HG03045 (cell line): ENCODE measurements around the gene PRR12.

Experiments
- ATAC-seq: cut with Tn5 transposase; IDR thresholded peaks from one replicate; pipeline ENCODE4 v1.9.1; 2021; ENCODE audit warnings: mild to moderate bottlenecking, moderate library complexity; ENCODE audit not compliant: unreplicated experiment

The PRR12 gene

GRCh38 chr19:49590971-49591730, at the start of gene PRR12:
Gene PRR12, plus strand, starts transcription at chr19:49591182. Its CDS starts 473 bp downstream, at chr19:49591655.
- ATAC-seq: no peak

DNA sequence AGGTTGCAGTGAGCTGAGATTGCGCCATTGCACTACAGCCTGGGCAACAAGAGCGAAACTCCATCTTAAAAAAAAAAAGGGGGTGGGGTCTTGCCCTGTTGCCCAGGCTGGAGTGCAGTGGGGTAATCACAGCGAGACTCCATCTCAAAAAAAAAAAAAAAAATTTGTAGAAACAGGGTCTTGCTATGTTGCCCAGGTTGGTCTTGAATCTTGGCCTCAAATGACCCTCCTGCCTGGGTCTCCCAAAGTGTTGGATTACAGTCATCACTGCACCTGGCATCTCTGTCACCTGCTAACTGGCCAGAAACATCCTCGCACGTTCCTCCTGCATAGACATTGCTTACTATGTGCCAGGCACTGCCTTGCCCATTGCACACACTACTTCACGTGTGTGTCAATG, 49.1 kb upstream of the PRR12 start:
- no peak for ATAC-seq

GRCh38 chr19:49542446-49542845, 48.5 kb upstream of the PRR12 start:
- ATAC-seq: no peak

- ATAC-seq: no peak
These were observed 48.0 kb upstream of the PRR12 start for GRCh38 chr19:49543032-49543431.

DNA sequence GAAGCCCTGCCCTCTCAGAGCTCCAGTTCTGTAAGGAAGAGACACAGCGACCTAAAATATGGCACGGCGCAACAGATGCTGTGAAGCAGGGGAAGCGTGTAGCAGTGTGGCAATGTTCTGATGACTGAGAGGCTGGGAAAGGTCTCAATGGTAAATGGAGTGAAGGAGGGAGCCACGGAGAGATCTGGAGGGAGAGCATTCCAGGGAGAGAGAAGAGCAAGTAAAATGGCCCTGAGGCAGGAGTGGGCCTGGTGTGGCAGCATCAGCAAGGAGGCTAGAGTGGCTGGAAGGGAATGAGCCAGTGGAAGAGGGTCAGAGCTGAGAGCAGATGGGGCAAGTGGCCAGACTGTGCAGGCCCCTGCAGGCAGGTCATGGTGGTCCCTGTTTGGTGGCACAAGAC, 46.8 kb upstream of the PRR12 start:
- ATAC-seq: no peak

- ATAC-seq: no peak
These were observed 44.0 kb upstream of the PRR12 start for GRCh38 chr19:49546825-49547565.

DNA sequence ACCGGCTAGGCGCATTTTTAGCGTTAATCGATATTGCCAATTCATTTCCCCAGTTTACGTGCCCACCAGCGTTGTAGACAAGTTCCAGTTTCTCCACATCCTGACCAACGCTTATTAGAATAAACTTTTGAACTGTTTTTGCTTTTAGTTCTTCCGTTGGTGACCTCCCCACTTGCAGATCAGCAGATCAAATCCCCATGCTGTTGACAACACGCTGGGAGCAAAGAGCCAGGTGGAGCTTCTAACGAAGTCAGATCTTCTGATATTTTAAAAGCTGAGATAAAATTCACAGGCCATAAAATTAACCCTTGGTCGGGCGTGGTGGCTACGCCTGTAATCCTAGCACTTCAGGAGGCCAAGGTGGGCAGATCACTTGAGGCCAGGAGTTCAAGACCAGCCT, 41.9 kb upstream of the PRR12 start:
- no peak for ATAC-seq

DNA sequence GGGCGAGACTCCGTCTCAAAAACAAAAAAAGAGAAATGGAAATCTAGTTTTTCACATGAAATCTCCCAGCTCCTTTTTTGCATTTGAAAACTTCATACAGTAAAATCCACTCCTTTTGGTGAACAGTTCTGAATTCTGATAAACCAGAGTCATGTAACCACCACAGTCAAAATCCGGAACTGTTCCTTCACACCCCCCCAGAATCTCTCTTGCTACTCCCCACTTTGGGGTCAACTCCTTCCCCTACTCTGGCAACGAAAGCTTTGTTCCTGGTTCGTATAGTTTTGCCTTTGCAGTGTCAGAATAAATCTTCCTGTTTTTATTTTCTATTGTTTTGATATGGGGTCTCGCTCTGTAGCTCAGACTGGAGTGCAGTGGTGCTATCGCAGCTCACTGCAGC, 39.5 kb upstream of the PRR12 start:
- no peak for ATAC-seq

GRCh38 chr19:49552749-49553148, 38.2 kb upstream of the PRR12 start:
- no peak for ATAC-seq

DNA sequence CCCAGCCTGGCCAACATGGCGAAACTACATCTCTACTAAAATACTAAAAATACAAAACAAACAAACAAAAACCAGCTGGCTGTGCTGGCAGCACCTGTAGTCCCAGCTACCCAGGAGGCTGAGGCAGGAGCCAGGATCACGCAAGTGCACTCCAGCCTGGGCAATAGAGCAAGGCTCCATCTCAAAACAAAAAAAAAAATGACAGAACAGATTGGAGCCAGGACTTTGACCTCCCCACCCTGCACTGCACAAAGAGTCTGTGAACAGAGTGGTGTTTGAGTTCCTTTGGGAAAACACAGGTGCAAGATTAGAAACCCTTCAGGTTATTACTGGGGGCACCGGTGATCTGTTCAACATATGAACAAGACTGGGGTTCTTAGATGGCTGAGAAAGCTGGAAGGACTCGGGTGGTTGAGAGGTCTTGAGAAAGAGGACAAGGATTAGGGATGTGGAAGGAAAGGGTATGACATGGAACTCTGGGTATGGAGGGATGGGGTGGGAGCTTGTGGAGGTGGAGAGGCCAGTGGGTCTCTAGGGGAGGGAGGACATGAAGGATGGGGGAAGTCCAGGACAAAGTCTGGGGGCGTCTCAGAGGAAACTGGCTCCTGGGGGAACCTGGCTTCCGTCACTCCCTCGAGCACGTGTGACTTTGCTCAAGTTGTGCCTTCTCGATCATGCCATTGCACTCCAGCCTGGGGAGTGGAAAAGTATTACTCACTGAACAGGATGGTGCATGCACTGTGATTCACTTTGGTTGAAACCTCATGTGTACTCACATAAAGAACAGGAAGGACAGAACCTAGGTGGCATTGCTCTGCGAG, 37.3 kb upstream of the PRR12 start:
- no peak for ATAC-seq

DNA sequence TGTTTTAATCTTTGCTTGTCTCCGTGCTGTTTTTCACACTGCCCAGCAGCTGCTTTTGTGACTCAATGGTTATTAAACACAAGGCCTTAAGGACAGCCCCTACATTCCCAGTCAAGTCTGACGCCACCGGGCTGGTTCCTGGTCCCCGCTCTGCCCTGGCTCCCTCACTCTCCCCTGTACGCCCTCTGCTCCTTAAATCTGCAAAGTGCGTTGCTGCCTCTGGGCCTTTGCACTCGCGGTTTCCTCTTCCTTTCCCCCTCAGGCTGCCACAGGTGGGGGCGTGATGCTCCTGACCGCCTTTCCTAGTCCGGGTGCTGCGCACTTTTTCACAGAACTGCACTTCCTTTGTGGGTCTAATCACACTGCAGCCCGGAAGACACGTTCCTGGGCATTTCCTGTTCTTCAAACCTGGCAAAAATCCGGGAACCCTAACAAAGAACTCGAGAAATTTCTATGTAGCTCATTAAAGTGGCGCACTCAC, 36.2 kb upstream of the PRR12 start:
- ATAC-seq: no peak

DNA sequence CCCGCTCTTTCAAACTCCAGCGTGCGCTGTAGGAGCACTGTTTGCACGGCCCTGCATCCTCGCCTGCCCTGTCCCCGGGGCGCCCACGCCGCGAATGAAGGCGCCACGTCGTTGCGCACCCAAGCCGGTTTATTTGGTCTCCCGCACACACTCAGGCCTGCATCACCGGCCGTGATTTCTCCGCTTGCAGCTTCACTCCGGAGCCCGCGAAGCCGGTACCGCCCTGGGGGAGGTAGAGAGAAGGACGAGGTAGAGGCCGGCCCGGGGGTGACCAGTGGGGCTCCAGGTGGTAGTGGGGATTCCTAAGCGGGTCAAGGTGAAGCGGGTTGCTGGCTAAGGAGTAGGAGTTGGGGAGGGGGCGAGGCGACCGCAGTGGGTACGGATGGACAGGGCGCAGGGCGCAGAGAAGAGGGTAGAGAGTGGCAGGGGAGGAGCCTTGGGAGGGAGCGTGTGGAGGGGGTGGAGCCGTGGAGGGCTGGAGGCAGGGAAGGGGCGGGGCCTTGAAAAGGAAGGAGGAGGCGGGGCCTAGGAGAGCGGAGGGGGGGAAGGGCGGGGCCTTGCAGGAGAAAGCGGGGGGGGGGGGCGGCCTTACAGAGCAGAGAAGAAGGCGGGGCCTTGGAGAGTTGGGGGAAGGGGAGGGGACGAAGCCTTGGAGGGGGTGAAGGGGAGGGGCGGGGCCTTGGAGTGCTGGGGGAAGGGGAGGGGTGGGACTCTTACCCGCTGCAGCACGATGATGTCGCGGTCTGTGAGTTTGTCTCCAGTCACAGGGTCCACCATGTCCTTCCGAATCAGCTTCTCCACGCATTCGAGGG, 35.2 kb upstream of the PRR12 start:
- no peak for ATAC-seq

GRCh38 chr19:49556412-49557398, 34.3 kb upstream of the PRR12 start:
- ATAC-seq: no peak

- ATAC-seq: no peak
These were observed 33.2 kb upstream of the PRR12 start for GRCh38 chr19:49557641-49558325.

DNA sequence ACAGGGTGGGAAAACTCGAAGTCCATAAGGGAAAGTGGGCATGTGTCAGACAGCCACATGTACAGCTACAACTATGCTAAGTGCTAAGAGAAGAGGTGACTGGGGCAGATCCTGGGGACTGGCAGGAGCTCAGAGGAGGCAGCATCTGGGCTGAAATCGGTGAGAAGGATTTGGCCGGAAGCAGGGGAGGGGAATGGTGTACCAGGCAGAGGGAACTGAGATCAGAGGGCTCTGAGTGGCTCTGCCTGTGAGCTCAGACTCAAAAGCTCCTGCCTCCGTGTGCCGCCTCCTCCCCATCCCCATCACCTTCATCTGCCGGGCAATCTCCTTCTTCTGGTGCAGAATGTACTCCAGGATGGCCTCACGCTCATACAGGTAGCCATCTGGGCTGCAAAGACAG, 32.4 kb upstream of the PRR12 start:
- ATAC-seq: no peak

DNA sequence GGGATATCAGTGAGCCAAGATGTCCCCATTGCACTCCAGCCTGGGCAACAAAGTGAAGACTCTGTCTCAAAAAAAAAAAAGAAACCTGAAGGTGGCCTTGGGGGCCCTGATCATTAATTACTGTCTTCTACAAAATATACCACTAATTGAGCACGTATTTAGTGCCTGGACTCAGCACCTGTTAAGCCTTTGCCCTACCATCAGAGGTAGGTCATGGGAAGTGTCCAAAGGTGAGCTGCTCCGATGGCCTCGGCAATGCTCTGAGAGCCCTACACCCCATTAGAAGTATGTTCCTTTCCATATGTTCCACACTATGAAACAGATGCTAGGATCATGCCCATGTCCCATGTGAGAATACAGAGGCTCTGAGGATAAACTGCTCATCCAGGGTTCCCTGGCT, 31.5 kb upstream of the PRR12 start:
- no peak for ATAC-seq

DNA sequence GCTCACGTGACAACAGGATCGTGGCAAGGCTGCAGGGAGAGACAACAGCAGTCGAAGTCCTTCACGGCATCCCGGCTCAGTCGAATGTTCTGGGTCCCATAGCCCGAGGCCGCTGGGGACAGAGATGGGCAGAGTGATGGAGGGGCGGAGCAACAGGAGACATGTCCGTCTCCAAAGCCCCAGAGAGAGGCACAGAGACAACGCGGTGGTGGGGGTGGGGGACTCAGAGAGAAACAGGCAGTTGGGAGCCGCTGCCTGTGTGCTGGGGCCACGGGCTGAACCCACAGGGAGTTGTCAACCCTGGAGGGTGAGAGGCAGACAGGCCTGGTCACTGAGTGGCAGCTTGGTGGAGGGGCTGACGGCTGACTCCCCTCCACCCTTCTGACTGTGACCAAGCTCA, 31.1 kb upstream of the PRR12 start:
- ATAC-seq: no peak

DNA sequence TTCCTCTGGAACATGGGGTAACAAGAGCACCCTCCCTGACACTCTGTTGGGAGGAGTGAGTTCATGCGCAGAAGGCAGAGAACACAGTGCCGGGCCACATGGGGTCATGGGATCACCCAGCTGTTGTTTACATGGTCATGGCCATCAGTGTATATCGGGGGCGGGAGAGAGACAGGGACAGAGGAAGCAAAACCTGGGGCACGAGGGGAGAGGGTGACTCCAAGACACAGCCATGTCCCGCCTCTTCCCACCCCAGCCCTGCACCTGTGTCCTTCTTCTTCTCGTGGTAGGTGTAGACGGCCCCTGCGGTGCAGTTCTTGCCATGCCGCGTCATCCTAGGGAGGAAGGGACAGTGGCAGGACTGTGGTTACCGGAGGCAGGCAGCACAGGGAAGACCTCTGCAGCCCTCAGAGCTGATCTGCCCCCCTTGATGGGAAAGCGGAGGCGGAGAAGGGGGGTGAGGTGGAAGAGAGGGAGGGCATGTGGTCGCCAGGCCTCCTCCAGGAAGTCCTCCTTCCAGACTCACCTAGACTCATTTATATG, 30.6 kb upstream of the PRR12 start:
- ATAC-seq: no peak

- no peak for ATAC-seq
These were observed 26.4 kb upstream of the PRR12 start for GRCh38 chr19:49564616-49565045.
